ES-I3 (cell line): ENCODE results near the gene SLC29A2.

Experiments
- H3K36me3 ChIP-seq: 2 replicates; pipeline ENCODE4 v1.6.1; 2013; ENCODE audit warnings: mild to moderate bottlenecking, low read length, control low read depth, moderate library complexity; ENCODE audit not compliant: insufficient read depth
- H3K4me1 ChIP-seq: 2 replicates; pipeline ENCODE4 v1.6.1; 2013; ENCODE audit warnings: mild to moderate bottlenecking, control low read depth, low read length; ENCODE audit not compliant: insufficient read depth
- H3K9ac ChIP-seq: 2 replicates; pipeline ENCODE4 v1.6.1; 2013; ENCODE audit warnings: low read depth, mild to moderate bottlenecking, low read length, moderate library complexity
- H3K9me3 ChIP-seq: 2 replicates; pipeline ENCODE4 v1.6.1; 2013; ENCODE audit warnings: mild to moderate bottlenecking, low read length, moderate library complexity; ENCODE audit not compliant: control insufficient read depth, insufficient read depth

Gene SLC29A2

DNA sequence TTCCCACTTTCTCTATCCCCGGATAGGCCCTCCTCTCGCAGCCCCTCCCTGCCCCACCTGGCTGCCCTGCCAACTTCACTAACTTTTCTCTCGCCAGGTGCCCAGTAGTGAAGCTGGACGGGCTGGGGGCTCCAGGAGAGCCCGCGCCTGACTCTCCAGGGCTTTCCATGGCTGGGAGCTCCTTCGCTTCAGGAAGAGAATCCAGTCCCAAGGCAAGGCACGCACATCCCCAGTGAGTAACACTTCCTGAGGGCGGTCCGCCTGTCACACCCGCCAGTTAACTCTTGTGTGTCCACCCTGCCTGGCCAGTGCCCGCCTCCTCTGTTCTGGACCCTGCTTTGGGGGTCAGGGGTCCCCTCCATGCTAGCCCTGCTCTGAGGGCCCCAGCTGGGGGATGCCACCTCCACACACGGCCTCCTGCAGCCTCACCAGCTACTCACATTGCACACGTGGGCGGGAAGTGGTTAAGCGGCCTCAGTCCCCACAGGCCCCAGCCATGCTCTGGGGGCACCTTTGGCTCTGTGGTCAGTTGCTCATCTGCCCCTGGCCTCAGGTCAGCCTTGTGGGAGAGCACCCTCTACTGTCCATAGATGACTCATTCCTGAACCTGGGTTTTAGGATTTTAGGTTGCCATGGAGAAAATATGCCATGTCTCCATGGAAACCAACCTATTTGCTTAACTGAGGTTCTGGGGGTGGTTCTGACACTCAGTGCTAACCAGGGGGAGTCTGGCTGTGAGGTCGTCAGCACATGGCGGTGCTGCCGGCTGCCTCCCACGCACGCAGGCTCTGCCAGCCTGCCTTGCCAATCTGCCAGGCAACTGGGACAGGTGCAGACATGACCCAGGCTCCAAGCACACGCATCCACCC, 35.1 kb downstream of the SLC29A2 start, which contains the start of gene RIN1:
RIN1 (minus strand) TSS at position 201 of the 869 bp plus-strand sequence; CDS start at position 169, 32 bp downstream.
- H3K9ac ChIP-seq = peak within 1 kb of the TSS; percentile 58
- no peaks in the 10 kb centered on the region; the same call in 1 of the 2 replicates for H3K36me3 ChIP-seq
- H3K9me3 ChIP-seq = no peaks in the 10 kb centered on the region
- no peaks in the 10 kb centered on the region; the same call in 1 of the 2 replicates for H3K4me1 ChIP-seq

DNA sequence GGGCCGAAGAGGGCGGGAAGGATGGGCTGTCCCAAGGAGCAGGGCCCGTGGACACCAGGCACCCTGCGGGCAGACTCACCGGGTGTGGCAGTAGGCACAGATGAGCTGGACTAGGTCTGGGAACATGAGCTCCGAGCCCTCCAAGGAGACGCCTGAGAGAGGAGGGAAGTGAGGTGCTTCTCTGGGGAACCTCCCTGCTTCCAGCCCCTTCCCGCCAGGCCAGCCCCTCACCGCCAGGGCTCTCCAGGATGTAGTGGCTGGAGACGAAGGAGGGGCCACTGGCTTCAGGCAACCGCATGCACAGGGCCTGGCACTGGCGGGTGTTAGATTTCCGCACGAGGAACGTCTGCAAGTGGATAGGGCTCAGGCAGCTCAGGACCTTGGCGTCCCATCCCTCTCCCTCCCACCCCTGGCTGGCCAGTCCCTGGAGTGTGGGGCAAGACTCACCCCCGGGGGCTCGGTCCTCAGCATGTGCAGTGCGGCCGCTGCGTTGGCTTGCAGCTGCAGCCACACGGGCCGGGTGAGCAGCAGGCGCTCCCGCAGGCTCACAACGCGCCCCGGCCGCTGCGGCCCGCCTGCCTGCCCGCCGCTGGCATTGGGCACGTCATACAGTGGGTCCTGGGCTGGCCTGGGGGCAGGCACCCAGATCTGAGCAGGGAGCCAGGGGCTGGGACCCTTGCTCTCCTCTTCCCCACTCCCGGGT, 35.9 kb downstream of the SLC29A2 start:
- Histone ChIP-seq H3K4me1 (no peaks in the 10 kb centered on the region; the same call in 1 of the 2 replicates), H3K9ac (peak overlapping the region; percentile 58), H3K36me3 (no peaks in the 10 kb centered on the region)

DNA sequence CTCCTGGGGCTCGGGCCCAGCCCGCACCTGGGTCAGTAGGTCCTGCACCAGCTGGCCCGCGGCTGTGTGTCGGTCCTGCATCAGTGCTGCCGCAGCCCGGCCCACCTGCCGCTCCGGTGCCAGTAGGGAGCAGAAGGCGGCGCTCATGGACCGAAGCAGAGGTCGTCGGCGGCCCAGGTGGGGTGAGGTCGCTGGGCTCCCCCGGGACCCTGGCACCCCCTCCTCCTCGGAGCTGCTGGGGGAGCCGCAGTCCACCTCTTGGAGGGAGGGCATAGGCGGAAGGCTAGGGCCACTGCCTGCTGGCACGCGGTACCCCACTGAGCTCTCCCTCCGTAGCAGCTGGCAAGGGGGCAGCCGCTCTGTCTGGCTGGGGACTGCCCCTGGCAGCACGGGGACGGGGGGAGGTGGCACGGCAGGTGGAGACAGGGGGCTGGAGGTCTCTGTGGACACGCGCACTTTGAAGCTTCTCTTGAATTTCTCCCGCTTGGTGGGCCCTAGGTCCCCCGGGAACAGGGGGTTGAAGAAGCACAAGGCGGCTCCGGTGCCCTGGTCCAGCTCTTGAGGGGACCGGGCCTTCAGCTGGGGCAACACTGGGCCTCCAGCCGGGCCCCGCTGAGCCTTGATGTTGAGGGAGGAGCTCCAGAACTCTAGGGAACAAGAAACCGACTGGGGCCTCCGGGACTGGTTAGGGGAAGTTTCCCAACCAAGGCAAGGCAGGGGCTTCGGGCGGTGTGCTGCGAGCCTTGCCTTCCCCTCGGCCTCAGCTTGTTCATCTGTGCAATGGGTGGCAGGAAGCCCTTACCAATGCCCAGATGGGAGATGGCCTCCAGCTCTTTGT, 36.7 kb downstream of the SLC29A2 start:
- Histone ChIP-seq H3K9me3 (no peaks in the 10 kb centered on the region), H3K36me3 (no peaks in the 10 kb centered on the region), H3K4me1 (no peaks in the 10 kb centered on the region; the same call in 1 of the 2 replicates), H3K9ac (peak overlapping the region; percentile 58; the same call in 1 of the 2 replicates)

More for the DNA sequence above, 35.9 kb downstream of the SLC29A2 start:
- no peaks in the 10 kb centered on the region for H3K9me3 ChIP-seq

DNA sequence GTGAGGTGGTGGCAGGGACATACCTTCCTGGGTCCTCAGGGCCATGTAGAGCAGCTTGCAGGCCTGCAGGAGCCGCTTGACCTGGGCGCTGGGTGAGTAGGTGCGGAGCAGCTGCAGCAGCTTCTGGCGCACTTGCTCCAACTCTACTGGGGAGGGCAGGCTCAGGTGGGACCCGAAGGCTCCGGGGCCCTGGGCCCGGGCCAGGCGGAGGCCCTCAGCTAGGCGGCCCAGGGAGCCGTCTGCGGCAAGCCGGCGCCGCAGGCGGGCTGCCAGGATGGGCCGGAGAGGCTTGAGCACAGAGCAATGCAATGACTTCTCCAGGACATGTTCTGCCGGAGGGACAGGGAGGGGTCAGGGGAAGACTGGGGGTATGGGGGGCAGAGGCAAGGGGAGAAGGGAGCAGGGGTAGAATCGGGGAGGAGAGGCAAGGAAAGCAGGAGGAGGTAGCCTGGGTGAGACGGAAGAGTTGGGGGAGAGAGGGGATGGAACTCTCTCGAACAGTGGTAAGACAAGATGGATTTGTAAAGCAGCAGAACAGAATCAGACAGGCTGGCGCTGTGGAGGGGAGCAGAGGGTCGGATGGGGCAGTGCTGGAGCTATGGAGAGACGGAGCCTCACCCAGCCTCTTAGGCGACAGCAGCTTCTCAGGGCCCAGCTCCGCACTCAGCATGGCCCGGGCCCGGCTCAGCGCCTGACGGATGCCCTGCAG, 37.5 kb downstream of the SLC29A2 start:
- Histone ChIP-seq H3K4me1 (no peaks in the 10 kb centered on the region; the same call in 1 of the 2 replicates), H3K36me3 (no peaks in the 10 kb centered on the region), H3K9ac (no peak overlapping the region), H3K9me3 (no peaks in the 10 kb centered on the region)

DNA sequence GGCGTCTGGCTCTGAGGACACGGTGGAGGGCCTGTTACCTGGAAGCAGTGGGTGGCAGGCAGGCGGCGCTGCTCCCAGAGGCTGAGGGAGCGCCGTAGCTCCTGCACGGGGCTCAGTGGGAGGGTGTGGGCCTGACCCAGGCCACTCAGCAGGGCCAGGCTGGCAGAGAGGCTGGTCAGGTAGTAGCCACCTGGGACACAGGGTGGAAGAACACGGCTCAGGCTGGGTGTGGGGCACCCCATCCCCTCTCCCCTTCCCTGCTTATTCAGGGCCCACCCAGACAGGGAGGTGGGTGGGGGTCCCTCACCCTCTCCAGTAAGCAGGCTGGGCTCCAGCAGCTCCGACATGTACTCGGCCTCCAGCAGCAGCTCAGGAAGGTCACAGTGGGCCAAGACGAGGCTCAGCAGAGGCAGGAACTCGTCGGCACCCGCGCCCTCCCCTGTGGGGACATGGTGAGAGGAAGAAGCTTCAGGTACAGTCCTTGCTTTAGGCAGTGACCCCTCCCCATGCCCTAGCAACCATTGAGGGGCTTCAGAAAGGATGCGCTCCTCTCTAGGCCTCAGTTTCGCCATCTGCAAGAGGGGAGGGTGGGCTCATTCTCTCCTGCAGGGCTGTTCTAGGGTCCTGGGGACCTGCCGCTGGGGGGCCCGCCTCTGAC, 38.2 kb downstream of the SLC29A2 start:
- no peaks in the 10 kb centered on the region; the same call in 1 of the 2 replicates for H3K4me1 ChIP-seq
- no peak overlapping the region for H3K9ac ChIP-seq
- no peaks in the 10 kb centered on the region for H3K9me3 ChIP-seq
- no peaks in the 10 kb centered on the region for H3K36me3 ChIP-seq

DNA sequence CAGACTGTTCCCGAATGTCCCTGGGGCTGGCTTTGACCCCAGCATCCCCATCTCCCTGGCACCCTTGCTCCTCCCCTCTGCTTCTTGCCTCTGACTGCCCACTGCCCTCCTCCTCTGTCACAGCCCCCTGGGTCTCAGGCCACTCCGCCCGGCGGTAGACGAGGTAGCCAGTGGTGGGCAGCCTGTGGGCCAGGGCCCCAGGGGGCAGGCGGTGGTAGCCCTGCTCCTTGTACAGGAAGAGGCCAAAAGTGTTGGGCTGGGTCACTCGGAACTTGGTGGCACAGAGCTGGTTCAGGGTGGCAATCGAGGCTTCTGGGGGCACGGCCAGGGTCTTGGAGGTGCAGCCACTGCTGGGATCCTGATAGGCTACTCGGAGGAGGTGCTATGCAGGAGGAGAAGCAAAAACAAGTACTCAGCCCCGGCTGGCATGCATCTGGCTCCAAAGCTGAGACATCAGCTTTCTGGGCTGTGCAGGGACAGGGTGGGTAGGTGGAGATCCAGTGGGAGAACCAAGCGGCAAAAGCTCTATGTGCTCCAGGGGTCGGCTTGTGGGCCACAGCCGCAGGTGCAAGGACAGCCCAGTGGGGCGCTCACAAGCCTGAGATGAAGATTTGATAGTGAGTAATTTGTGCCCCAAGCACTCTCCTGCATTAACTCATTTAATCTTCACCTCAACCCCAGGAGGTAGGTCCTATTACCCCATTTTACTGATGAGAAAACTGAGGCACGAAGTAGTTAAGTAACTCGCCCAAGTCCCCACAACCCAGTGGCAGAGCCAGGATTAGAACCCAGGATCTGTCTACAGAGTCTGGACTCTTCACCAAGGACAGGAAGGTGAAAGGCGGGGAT, 39.0 kb downstream of the SLC29A2 start:
- Histone ChIP-seq H3K9me3 (no peaks in the 10 kb centered on the region), H3K4me1 (peaks cover 6% of the 10 kb centered on the region; the same call in 1 of the 2 replicates), H3K9ac (no peak overlapping the region), H3K36me3 (no peaks in the 10 kb centered on the region)

DNA sequence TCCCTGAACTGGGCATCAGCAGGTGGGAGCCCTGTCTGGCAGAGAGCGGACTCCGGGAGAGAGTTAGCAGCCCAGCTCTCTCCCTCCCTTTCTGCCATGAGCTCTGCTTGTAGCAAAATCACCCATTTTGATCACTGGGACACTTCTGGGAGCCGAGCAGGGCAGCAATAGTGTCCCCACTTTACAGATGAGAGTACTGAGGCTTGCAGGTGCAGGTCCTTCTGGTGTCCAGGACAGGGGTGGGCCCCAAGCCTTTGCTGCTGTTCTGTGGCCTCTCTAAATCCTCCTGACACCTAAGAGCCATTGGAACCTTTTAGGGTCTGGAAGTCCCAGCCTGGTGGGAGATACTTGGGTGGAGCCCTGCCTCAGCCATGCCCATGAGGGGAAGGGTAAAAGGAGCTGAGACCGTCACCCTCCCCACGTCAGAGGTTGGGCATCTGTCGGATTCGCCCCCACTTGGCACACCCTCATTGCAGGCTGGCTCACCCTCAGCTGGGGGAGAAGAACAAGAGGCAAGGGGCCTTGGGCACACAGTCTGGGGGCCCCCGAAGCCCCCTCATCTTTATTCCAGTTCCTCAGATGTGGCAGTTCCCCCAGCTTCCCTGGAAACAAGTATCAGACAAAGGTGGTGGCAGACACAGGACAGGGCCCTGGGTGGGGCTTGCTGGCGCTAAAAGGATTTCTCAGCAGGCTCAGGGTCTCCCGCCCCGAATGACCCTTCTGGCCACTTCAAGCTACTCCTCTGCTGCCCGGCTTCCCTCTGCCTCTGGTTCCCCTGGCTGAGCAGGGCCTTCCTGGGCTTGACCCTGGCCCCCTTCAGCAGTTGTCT, 39.8 kb downstream of the SLC29A2 start:
- no peak overlapping the region for H3K9ac ChIP-seq
- H3K9me3 ChIP-seq = no peaks in the 10 kb centered on the region
- peaks cover 7% of the 10 kb centered on the region; the same call in 1 of the 2 replicates for H3K4me1 ChIP-seq
- no peaks in the 10 kb centered on the region for H3K36me3 ChIP-seq

DNA sequence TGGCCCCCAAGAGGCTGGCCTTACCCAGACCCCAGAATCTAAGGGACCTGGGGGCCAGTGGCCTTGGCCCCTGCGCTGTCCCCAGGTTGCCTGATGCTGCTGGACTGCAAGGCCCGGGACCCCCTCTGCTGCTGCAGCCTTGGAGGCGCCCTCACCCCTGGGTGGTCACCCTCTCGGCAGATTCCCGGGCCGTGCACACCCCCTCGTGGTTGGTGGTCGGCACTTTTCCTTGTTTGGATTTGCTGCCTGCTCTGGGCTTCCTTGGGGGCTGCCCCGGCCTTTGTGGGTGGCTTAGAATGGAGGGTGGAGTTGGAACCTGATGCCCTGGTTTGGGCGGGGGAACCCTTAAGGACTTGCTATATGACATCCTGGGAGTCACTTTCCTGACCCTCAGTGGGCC, 40.6 kb downstream of the SLC29A2 start:
- Histone ChIP-seq H3K4me1 (peaks cover 13% of the 10 kb centered on the region; the same call in 1 of the 2 replicates), H3K36me3 (no peaks in the 10 kb centered on the region), H3K9me3 (no peaks in the 10 kb centered on the region), H3K9ac (no peak overlapping the region)

DNA sequence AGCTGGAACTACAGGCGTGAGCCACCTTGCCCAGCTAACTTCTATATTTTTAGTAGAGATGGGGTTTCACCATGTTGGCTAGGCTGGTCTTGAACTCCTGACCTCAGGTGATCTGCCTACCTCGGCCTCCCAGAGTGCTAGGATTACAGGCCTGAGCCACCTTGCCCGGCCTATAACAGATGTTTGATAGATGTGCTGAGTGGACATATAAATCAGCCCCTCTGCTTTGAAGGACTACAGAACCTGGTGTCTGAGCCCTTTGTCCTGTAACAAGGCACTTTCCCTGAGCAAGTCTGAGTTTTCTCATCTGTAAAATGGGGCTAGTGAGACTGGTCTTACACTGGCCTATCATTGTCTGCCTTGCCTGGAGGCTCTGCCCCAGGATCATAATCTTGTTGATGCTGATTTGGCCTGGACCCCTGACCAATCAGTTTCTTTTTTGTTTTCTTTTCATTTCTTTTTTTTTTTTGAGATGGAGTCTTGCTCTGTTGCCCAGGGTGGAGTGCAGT, 42.3 kb downstream of the SLC29A2 start:
- H3K9ac ChIP-seq = no peak overlapping the region
- H3K9me3 ChIP-seq = no peaks in the 10 kb centered on the region
- peaks cover 29% of the 10 kb centered on the region for H3K4me1 ChIP-seq
- no peaks in the 10 kb centered on the region for H3K36me3 ChIP-seq

DNA sequence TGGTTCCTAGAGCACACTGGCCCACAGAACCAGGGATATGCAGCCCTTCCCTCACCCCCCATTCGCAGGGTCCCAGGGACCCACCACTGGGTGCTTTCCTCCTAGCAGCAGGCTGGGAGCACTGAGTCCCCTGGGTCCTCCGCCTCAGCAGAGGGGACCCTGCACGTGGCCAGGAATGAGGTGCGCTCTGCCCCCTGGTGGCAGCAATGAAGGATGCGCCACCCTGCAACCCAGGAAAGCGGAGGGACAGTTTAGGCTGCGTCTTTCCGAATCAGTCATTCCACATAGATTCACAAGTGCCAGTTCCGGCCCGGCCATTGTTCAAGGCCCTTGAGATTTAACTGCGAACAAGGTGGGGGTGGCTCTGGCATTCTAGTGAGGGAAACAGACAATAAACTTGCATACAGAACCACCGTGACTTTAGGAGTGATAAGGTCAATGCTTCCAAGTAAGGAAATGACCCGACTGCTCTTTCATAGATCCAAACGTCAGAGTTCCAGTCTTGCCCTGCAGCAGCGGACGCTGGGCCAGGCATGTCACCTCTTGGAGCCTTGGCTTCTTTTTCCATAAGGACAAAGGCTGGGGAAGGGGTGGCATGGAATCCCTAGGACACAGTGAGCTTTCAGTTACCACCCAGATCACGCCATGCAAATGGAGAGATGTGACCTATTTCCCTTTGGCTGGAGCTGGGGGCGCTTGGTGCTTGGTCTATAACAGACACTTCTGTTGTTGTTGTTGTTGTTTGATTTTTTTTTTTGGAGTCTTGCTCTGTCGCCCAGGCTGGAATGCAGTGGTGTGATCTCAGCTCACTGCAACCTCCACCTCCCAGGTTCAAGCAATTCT, 43.0 kb downstream of the SLC29A2 start:
- Histone ChIP-seq H3K9ac (peak overlapping the region; percentile 28), H3K36me3 (no peaks in the 10 kb centered on the region), H3K9me3 (no peaks in the 10 kb centered on the region), H3K4me1 (peaks cover 30% of the 10 kb centered on the region)

DNA sequence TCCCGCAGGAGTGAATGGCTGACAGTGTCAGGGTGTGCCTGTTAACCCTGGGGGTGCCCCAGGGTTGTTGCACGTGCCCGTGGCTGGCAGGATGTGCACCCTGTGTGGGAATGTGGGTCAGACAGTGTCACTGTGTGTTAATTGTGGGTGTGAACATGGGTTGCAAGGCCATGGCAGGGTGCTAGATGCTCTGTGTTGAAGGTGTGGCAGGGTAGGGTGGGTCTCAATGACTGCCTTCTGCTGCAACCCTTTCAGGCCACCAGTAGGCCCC, 43.6 kb downstream of the SLC29A2 start:
- no peak overlapping the region for H3K9ac ChIP-seq
- H3K9me3 ChIP-seq = no peaks in the 10 kb centered on the region
- H3K36me3 ChIP-seq = no peaks in the 10 kb centered on the region
- H3K4me1 ChIP-seq = peaks cover 30% of the 10 kb centered on the region
